ENCODE measurements around the gene CDC42BPB. TPM values are rescaled to one million over a fixed set of nuclear protein-coding genes. Genes with fewer than 3 reads are reported as not detected.
"Not testable (repeated sequence)": the region's sequence is repeated elsewhere in the genome, so short reads cannot be mapped to it uniquely, and the experiment has no call there.

CDC42BPB gene
- total RNA-seq, 3 donors from 2014 or later, result 64.0 to 110 (median 98.0) TPM

DNA sequence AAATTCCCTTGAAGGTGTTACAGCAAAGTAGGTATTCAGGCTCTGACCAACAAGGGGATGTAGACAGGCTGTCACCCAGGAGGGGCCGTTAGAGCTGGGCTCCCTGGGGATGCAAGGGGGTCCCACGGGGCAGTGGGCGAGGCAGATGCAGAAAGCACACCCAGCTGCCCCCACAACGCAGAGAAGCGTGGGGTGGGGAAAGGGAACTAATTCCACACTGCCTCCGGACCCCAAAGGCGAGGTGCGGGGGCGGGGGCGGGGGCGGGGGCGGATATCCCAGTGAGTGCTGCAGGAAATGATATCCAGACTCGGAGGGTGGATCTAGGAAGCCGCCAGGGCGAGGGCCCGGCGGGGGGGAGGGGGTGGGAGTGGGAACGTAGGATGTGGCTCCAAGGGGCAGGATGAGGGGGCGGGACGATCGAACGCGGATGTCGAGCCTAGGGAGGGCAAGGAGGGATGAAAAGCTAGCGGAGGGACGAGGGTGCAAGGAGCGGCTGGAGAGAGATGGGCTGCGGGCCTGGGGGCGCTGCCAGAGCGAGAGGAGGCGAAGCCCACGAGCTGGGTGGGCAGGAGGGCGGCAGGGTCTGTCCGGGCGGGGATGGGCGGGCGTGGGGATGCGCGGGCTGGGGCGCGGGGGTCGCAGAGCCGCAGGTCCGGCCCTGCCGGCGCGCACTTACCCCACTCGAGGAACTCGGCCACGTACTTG, 874 bp downstream of the CDC42BPB start:
- Histone ChIP-seq H3K27me3 (no peaks in the 10 kb centered on the region), H3K27ac (peak overlapping the region; percentile 74 to 97), H3K9me3 (no peaks in the 10 kb centered on the region), H3K36me3 (no peaks in the 10 kb centered on the region), H3K4me1 (peaks cover 0 to 8% of the 10 kb centered on the region in 2 donors), H3K4me3 (peak overlapping the region; percentile 96 to 99 (median 98))
- no peak for DNase-seq (ENCODE audit: low spot score in 2 of 2)
- intact Hi-C loops (cut with DNase I; ENCODE audit: low total_unique reads), result no loop called here
- no peak for TF ChIP-seq POLR2AphosphoS5 (IDR thresholded peaks at IDR 0.05)
- TF ChIP-seq POLR2A (IDR thresholded peaks at IDR 0.05), result no peak
- TF ChIP-seq CTCF (IDR thresholded peaks at IDR 0.05), result no peak

DNA sequence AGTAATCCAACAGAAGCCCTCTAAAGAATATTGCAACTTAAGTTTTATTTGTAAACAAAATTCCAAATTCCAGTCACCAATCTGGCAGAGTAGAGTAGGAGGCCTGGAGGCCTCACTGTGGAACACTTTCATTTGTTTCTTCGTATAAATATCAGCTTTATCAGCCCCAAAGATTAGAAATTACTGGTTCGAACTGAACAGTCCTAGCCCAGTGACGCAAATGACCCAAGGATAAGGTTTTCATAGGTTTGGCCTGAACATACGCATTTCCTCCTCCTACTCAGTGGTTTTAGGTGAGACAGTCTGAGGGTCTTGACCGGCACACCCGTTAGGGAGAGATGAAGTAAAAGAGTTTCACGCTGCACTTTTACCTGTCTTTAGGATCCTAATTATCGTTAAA, 1.7 kb downstream of the CDC42BPB start:
- Histone ChIP-seq H3K9me3 (no peaks in the 10 kb centered on the region), H3K36me3 (no peaks in the 10 kb centered on the region), H3K27me3 (no peaks in the 10 kb centered on the region), H3K4me1 (peaks cover 0 to 8% of the 10 kb centered on the region in 2 donors), H3K4me3 (peak overlapping the region; percentile 96 to 99 (median 98)), H3K27ac (peak overlapping the region in 1 of 2 donors; percentile 8)
- no peak for TF ChIP-seq POLR2A (IDR thresholded peaks at IDR 0.05)
- no peak for TF ChIP-seq CTCF (IDR thresholded peaks at IDR 0.05)
- TF ChIP-seq POLR2AphosphoS5 (IDR thresholded peaks at IDR 0.05), result no peak
- peak in 1 of 2 donors; percentile 1 for DNase-seq (ENCODE audit: low spot score in 2 of 2)
- intact Hi-C loops (cut with DNase I; ENCODE audit: low total_unique reads), result no loop called here

DNA sequence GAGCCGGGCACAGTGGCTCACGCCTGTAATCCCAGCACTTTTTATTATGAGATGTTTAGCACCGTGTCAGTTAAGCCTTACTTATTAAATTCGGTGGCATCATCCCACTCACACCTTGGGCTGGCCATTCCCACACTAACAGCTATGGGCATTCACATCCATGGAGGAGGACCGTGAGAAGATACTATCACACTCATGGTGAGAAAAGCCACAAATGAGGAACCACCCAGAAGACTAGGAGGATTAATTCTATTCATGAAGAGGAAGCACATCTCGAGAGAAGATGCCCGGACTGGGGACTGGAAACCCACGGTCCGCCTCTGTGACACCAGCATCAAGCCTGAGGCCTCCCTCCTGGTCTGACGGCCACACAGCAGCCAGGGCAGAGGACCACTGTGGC, 4.9 kb downstream of the CDC42BPB start:
- no peak overlapping the region for H3K4me3 ChIP-seq
- H3K9me3 ChIP-seq, result no peaks in the 10 kb centered on the region
- DNase-seq (ENCODE audit: low spot score in 2 of 2), result peak in 1 of 2 donors; percentile 34
- intact Hi-C loops (cut with DNase I; ENCODE audit: low total_unique reads), result no loop called here
- TF ChIP-seq POLR2AphosphoS5 (IDR thresholded peaks at IDR 0.05) (no peak), CTCF (IDR thresholded peaks at IDR 0.05) (no peak), POLR2A (IDR thresholded peaks at IDR 0.05) (no peak)
- no peaks in the 10 kb centered on the region for H3K36me3 ChIP-seq
- no peak overlapping the region for H3K27ac ChIP-seq
- no peaks in the 10 kb centered on the region for H3K4me1 ChIP-seq
- H3K27me3 ChIP-seq, result no peaks in the 10 kb centered on the region

- DNase-seq (ENCODE audit: low spot score in 2 of 2), result no peak
- TF ChIP-seq POLR2A (IDR thresholded peaks at IDR 0.05), result no peak
- no peak for TF ChIP-seq CTCF (IDR thresholded peaks at IDR 0.05)
- TF ChIP-seq POLR2AphosphoS5 (IDR thresholded peaks at IDR 0.05), result no peak
- H3K27ac ChIP-seq, result no peak overlapping the region
- intact Hi-C loops (cut with DNase I; ENCODE audit: low total_unique reads), result no loop called here
- H3K9me3 ChIP-seq, result no peaks in the 10 kb centered on the region
- no peaks in the 10 kb centered on the region for H3K36me3 ChIP-seq
- no peaks in the 10 kb centered on the region for H3K27me3 ChIP-seq
- H3K4me1 ChIP-seq, result peaks cover 0 to 2% of the 10 kb centered on the region in 2 donors
- no peak overlapping the region for H3K4me3 ChIP-seq
These were observed 6.4 kb downstream of the CDC42BPB start for GRCh38 chr14:103050935-103051334.

GRCh38 chr14:103047453-103047852, 9.9 kb downstream of the CDC42BPB start:
- H3K4me3 ChIP-seq; H3K36me3 ChIP-seq; H3K4me1 ChIP-seq; H3K27me3 ChIP-seq; H3K27ac ChIP-seq; intact Hi-C loops (cut with DNase I; ENCODE audit: low total_unique reads); H3K9me3 ChIP-seq: not testable (repeated sequence)
- DNase-seq (ENCODE audit: low spot score in 2 of 2), result peak in 1 of 2 donors; percentile 2

All from breast epithelium (tissue), 4 donors.